Spinal cord (tissue), 10 donors: ENCODE measurements around the gene EMC9. TPM values are rescaled to one million over a fixed set of nuclear protein-coding genes. Genes with fewer than 3 reads are reported as not detected.

Experiments used
- DNase-seq, 6 donors: peaks; one replicate each; pipeline versions ENCODE4 v3.0.0 to v3.0.0-alpha.2; 2013 to 2015; ENCODE audit warnings: low spot score in 6 of 6, low read depth in 4 of 6
- H3K27ac ChIP-seq: one replicate; pipeline ENCODE4 v1.5.1; 2013; ENCODE audit warnings: low read depth, low read length, control low read depth
- H3K27me3 ChIP-seq: one replicate; pipeline ENCODE4 v1.6.1; 2013; ENCODE audit warnings: low read length; ENCODE audit not compliant: control insufficient read depth, insufficient read depth
- H3K36me3 ChIP-seq: one replicate; pipeline ENCODE4 v1.6.1; 2013; ENCODE audit warnings: low read length; ENCODE audit not compliant: control insufficient read depth, insufficient read depth
- H3K4me1 ChIP-seq: one replicate; pipeline ENCODE4 v1.6.1; 2013; ENCODE audit warnings: low read length; ENCODE audit not compliant: control insufficient read depth, insufficient read depth
- H3K4me3 ChIP-seq: one replicate; pipeline ENCODE4 v1.5.1; 2013; ENCODE audit warnings: low read depth, low read length, control low read depth
- H3K9me3 ChIP-seq: one replicate; pipeline ENCODE4 v1.6.1; 2013; ENCODE audit warnings: low read length; ENCODE audit not compliant: control insufficient read depth, insufficient read depth
- WGBS: methylation state at CpG from one replicate; pipeline ENCODE4 v1.1.5; 2013; ENCODE audit warnings: missing lambda C conversion rate; ENCODE audit not compliant: insufficient coverage; 5-methylcytosine and 5-hydroxymethylcytosine counted together
- polyA plus RNA-seq, 2 donors: library from polyadenylated mRNA; unstranded; fragments of 120-200 nt; gene quantifications; one replicate each; pipeline ENCODE4 v1.2.1, GENCODE V29; 2013; ENCODE audit not compliant: insufficient read length in 2 of 2
- total RNA-seq, 2 donors: library from RNA; depleted of rRNA in 1 of 2; stranded (reverse); fragments of 120-200 nt in 1 of 2; fragments of >200 nt in 1 of 2; gene quantifications; one replicate each; pipeline versions ENCODE4 v1.2.3 to v1.2.4, GENCODE V29; 2013 to 2014
- donor health status: healthy.

The EMC9 gene
- total and polyA plus RNA-seq, 4 donors, result 11.0 to 37.2 (median 25.6) TPM

GRCh38 chr14:24143511-24143910, 2.1 kb upstream of the EMC9 start:
- Histone ChIP-seq H3K27ac (no peak overlapping the region), H3K36me3 (peaks cover 16% of the 10 kb centered on the region), H3K4me1 (peaks cover 47% of the 10 kb centered on the region), H3K4me3 (no peak overlapping the region), H3K27me3 (no peaks in the 10 kb centered on the region), H3K9me3 (no peaks in the 10 kb centered on the region)
- DNase-seq, result no peak
- no CpG with 5 or more reads among the region's 2 CpGs for WGBS

GRCh38 chr14:24139272-24139934, 2.0 kb downstream of the EMC9 start:
- Histone ChIP-seq H3K36me3 (peaks cover 31% of the 10 kb centered on the region), H3K27me3 (no peaks in the 10 kb centered on the region), H3K4me3 (peak overlapping the region; percentile 6), H3K9me3 (no peaks in the 10 kb centered on the region), H3K27ac (no peak overlapping the region), H3K4me1 (peaks cover 56% of the 10 kb centered on the region)
- WGBS, result 85% methylated on average over 7 of the region's 9 CpGs
- no peak for DNase-seq

- Histone ChIP-seq H3K27ac (no peak overlapping the region), H3K36me3 (peaks cover 27% of the 10 kb centered on the region), H3K4me3 (no peak overlapping the region), H3K27me3 (no peaks in the 10 kb centered on the region), H3K9me3 (no peaks in the 10 kb centered on the region), H3K4me1 (peaks cover 56% of the 10 kb centered on the region)
- WGBS, result 90% methylated on average over 13 of the region's 13 CpGs
- no peak for DNase-seq
These were observed 2.8 kb downstream of the EMC9 start for GRCh38 chr14:24138396-24139271.

- H3K4me3 ChIP-seq, result peak overlapping the region; percentile 9
- no peak overlapping the region for H3K27ac ChIP-seq
- 92% methylated on average over 6 of the region's 8 CpGs for WGBS
- peaks cover 56% of the 10 kb centered on the region for H3K4me1 ChIP-seq
- DNase-seq, result no peak
- H3K9me3 ChIP-seq, result no peaks in the 10 kb centered on the region
- peaks cover 27% of the 10 kb centered on the region for H3K36me3 ChIP-seq
- no peaks in the 10 kb centered on the region for H3K27me3 ChIP-seq
These were observed 3.6 kb downstream of the EMC9 start for GRCh38 chr14:24137529-24138395.

- WGBS, result 47% methylated on average over 9 of the region's 13 CpGs
- DNase-seq, result no peak
- H3K27ac ChIP-seq, result peak overlapping the region; percentile 25
- H3K36me3 ChIP-seq, result peaks cover 34% of the 10 kb centered on the region
- no peaks in the 10 kb centered on the region for H3K27me3 ChIP-seq
- H3K9me3 ChIP-seq, result no peaks in the 10 kb centered on the region
- peaks cover 51% of the 10 kb centered on the region for H3K4me1 ChIP-seq
- H3K4me3 ChIP-seq, result peak overlapping the region; percentile 80
These were observed 4.5 kb downstream of the EMC9 start for GRCh38 chr14:24136684-24137528.

- H3K4me1 ChIP-seq, result peaks cover 49% of the 10 kb centered on the region
- H3K9me3 ChIP-seq, result no peaks in the 10 kb centered on the region
- H3K4me3 ChIP-seq, result peak within 1 kb of the TSS; percentile 80
- under 1% methylated on average over 72 of the region's 75 CpGs for WGBS
- peak within 1 kb of the TSS; percentile 27 for H3K27ac ChIP-seq
- peak; percentile 58 to 96 (median 81) for DNase-seq
- peaks cover 39% of the 10 kb centered on the region for H3K36me3 ChIP-seq
- H3K27me3 ChIP-seq, result no peaks in the 10 kb centered on the region
These were observed 5.3 kb downstream of the EMC9 start, which contains the start of gene PSME1 for GRCh38 chr14:24135834-24136683. PSME1 (plus strand) TSS chr14:24136194; CDS start chr14:24136263, 69 bp downstream.

GRCh38 chr14:24135584-24135833, 5.9 kb downstream of the EMC9 start:
- Histone ChIP-seq H3K27me3 (no peaks in the 10 kb centered on the region), H3K27ac (peak overlapping the region; percentile 22), H3K36me3 (peaks cover 39% of the 10 kb centered on the region), H3K4me3 (peak overlapping the region; percentile 80), H3K9me3 (no peaks in the 10 kb centered on the region), H3K4me1 (peaks cover 44% of the 10 kb centered on the region)
- WGBS, result 4% methylated on average over 9 of the region's 9 CpGs
- no peak for DNase-seq

- WGBS, result no CpG with 5 or more reads among the region's 1 CpG
- no peaks in the 10 kb centered on the region for H3K9me3 ChIP-seq
- H3K4me3 ChIP-seq, result no peak overlapping the region
- H3K27me3 ChIP-seq, result no peaks in the 10 kb centered on the region
- H3K36me3 ChIP-seq, result peaks cover 29% of the 10 kb centered on the region
- peaks cover 29% of the 10 kb centered on the region for H3K4me1 ChIP-seq
- no peak for DNase-seq
- H3K27ac ChIP-seq, result no peak overlapping the region
These were observed 7.7 kb downstream of the EMC9 start for GRCh38 chr14:24133735-24134134.
